NCI-H2081 treated with DMSO at 0.1 percent for 48 hours (cell line): ENCODE measurements around the gene MEF2C.

Source experiments
- DNase-seq: peaks from one replicate; lab custom pipeline; 2025; lab: John Stamatoyannopoulos, UW

Gene MEF2C

DNA sequence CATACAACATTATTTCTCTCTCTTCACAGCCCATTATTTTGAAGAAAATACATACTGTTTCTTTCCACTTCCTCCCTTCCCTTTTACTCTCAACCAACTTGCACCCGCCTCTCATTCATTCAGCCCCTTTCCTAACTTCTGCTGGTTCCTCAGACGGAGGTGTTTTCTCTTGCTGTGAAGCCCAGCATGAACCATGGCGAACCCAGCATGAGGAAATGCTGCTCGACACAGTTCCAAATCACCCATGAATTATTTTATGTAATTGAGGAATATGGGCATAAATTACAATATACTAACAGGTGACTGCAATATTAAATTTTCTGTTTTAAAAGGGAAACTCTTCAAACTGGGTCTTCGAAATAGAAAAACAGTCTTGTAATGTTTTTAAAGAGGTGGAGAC lies 124.8 kb downstream of the MEF2C start:
- no peak for DNase-seq

DNA sequence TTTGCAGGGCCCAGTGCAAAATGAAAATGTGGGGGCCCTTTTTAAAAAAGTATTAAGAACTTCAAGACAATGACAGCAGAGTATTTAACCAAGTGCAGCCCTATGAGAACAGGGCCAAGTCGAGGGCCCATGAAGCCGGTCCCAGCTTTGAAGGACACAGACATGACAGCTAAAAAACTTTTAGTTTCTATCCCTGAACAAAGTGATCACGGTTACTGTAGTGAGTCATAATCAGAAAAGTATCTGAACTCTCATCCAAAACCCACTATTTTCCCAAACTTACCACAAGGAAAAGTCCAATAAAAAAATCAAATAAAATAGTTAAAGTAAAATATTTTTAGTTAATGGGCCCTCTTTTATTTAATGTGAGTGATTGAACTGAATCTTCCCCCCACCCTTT lies 126.0 kb downstream of the MEF2C start:
- DNase-seq: no peak

DNA sequence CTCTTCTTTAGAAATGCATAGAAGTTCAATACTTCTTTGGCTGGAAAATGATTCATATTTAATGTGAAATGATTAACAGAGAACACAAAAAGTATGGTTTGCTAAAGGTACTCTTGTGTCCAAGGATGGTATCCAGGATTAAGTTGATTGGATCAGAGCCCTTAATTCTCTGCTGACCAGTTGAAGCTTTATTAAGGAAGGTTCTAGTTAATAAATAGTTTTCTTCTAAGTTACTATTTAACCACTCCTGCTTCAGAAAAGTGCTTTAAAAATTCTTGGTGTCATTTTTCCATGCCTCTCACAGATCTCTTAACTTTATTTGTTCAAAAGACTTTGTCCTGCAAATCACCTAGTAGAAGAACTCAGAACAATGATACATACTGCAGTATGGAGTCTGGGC lies 134.3 kb downstream of the MEF2C start:
- no peak for DNase-seq

DNA sequence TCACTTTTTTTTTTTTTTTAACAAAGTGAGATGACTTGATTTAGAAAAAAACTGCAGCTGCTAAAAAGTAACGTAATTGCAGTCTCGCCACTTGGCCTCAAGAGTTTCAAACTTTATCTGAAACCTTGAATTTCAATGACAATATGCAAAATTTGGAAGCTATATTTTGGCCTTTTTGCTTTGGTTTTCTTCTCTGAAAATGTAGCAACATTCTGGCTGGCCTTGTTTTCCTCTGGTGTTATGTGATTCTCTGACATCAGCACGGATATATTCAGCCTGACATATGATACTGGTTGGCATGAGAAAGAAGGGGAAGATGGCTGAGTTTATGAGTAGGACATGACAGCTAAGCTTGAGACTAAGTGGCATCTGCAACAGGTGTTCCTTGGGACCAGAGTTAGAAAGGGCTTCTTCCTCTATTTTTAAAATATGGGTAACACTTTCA lies 136.5 kb downstream of the MEF2C start:
- DNase-seq: no peak

DNA sequence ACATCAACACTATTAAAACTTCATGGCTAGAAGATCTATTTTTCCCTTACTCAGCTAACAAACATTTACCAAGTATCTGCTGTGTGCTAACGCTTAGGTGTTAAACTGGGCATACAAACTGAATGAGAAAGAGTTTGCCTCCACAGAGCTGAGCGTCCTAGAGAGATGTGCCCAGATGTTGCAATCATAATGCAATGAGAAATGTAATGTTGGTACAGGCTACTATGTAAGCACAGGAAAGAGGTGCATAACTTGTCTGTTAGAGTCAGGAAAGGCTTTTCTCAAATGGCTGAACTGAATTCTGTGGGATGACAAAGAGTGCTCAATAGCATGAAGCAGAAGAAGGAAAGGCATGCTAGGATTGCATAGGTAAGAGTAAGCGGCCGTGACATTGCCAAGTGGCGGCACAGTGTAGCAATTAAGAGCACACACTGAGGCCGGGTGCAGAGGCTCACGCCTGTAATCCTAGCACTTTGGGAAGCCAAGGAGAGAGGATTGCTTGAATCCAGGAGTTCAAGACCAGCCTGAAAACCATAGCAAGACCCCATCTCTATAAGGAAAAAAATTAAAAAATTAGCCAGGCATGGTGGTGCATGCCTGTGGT lies 137.8 kb downstream of the MEF2C start:
- no peak for DNase-seq

DNA sequence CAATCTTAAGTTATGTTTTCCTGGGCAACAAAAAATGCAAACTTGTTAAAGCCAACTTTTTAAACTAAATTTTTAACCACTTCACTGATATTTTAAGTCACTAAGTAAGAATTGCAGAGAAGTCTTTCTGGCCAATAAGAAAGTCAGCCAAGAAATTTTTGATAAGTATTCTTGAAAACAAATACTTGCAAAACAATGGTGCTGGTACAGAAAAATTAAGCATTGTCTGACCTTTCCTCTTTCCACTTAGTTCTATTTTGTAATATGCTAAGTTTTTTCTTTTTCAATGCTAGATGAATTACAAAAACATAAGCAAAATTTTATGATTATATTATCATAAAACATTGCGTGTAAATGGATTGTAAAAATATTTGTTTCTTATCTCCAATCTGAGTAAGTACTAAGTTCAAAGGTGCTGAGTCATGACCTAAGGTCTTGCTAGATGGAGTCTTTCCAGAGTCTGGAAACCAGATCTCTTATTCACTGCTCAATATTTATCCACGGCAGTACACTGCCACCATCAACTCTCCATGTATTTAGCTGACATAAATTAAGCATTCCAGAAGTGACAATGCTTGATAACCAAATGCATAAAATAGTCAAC lies 139.7 kb downstream of the MEF2C start:
- DNase-seq: no peak

DNA sequence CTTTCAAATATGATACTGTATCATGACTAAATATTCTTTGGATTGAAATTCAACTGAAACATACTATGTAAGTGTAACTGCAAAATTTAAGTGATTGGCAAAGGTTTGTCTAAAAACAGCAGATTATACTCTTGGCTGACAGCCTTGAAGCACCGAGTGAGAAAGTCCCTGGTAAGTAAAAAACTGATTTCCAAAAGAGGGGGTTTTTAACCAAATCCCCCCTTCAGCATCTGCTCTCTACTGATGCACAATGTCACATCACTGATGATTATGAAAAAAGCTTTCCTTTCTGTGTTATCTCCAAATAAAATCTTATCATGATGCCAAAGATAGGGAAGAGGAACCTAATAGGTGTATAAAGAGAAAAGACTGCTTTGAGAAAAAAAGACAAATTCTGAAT lies 141.0 kb downstream of the MEF2C start:
- no peak for DNase-seq

DNA sequence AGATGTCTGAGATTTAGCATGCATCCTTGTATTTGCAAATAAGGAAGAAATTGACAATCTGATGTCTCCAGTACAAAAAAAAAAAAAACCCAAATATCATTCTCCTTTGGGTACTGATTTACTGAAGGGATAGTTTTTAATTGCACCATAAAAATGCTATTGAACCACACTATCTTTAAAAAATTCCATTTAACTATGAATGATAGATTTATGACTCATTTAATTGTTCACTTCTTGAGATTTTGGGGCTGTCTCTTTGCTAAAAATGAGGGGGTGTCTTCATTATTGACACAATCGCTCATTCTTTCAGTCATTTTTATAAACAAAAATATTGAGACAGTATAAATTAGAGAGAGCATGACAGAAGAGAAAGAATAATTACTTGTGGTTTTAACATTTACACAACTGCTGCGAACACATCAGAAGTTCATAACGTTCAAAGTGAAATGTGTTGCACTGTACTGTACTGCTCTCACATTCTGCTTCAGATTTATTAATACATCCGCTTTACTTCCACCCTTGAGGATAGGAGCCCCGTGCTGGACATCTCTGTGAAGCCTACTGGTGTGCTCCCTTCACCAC lies 142.3 kb downstream of the MEF2C start:
- no peak for DNase-seq

DNA sequence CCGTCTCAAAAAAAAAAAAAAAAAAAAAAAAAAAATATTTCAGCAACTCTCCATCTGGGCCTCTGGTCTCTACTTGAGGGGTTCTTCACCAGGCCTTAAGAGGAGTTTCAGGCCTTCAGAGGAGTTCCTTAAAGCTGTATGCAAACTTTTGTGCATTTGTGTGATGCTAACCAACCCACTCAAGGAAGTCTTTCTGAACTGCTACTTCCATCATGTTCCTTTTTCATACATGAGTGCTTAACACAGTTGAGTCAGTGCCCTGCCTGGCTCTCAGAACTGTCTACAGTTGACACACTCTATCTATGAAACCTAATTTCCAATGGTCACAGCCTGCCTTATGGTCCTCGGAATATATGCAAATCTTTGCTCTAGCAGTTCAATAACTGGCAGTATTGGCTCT lies 146.5 kb downstream of the MEF2C start:
- no peak for DNase-seq

DNA sequence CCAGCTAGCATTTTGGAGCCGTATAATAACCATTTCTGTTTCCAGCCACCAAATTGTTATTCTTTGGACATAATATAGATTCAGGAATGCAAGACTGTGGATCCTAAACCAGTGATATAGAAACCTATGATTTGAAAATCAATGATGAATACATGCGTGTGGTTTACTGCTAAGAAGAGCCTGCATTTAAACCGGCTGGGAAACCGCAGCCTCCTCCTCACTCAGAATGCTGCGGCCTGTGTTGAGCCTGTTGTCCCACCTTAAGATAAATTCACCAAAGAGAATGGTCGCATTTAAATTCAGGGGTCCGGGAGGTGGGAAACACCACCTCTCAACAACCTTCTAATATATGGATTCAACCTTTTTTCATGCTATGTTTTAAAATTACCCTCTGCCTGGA lies 148.0 kb downstream of the MEF2C start:
- no peak for DNase-seq

DNA sequence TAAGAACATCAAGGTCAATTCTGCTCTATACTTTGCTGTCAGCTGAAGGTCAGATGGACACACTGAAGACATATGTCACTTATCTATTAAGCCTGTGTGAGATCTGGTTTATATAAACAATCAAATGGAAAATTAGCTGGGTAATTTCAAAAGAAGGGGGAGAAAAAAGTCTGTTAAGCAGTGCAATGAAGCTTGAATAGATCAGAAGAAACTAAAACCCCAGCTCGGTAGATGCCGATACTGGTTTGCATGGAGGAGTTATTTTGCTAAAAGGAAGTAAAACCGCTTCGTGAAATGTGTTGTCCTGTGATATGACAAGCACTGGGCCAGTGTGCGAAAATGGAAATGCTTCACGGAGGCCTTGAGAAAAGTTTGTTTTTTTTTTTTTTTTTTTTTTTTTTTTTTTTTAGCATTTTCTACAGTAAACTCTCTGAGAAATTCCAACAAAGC lies 148.8 kb downstream of the MEF2C start:
- no peak for DNase-seq

DNA sequence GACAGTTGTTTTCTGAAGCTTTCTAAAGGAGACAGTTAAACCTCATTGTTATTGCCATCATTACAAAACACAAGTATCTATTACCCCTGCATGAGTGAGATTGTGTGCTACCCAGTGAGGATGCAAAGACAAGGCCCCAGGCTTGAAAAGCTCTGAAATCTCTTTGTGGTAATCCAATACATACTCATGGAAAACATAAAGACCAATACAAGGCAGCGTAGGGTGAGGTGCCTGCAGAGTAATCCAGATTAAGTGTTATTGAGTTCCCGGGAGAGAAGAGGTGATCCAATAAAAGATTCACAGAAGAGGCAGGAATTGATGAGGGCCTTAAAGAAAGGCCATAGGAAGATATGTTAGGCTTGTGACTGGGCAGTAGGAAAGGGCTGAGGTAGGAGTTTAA lies 150.1 kb downstream of the MEF2C start:
- DNase-seq: no peak

DNA sequence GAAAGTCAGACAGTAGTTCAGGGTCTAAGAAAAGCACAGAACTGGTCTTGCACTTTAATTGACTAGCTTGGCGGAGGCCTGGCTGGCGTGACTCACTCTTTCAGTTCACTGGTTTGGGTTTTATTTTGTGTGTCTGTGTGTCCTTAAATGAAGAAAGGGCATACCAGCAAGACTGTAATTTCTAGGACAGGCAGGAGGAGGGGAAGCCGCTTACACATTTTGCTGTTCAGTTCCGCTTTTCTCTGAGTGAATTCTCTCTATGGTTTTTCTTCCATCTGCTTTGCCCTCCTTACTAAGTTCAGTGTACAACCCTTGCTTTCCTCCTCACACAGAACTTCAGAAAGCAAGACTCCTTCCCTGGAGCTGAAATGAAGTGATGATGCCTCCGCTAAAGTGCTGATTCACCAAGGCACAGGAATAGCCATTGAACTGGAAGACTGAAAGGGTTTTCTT lies 150.8 kb downstream of the MEF2C start:
- DNase-seq: no peak

DNA sequence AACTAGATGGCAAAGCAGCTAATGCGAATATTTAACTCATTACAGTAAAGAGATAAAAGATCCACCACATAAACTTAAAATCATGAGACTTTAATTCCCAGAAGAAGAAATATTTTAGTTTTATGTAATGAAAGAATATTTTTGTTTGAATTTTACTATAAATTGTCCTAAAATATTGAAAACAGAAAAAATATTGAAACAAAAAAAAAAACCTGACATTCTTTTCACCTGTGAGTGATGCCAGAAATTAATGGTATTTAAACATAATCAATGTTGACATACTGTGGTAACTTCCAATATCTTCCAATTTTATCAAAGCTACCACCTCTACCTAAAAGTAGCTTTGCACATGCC lies 153.2 kb downstream of the MEF2C start:
- DNase-seq: no peak

DNA sequence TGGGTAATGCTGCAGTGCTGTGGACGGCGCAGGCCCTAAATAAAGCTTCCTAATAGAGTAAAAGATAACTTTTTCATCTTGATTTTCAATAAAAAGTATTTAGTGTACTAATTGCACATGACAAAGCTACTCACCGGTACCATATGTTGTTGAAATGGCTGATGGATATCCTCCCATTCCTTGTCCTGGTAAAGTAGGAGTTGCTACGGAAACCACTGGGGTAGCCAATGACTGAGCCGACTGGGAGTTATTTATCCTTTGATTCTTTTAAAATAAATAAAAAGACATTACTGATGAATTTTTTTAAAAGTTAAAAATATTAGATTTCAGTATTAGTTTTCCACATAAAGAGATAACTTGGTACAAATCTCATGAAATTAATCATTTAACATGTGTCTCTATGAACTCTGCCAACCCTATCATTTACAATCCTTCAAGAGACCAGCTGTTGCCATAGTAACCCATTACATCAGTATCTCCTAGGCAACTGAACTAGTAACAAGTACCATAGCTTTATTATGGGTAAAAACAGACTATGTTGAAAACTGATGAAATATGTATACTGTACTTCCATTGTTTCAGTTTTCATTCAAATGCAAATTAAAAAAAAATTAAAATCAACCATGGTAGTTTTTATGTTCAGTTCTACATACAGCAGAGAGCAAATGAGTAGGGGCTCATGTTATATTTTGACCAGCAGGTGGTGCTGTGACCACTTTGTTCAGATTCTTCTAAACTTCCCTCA lies 153.7 kb downstream of the MEF2C start:
- no peak for DNase-seq

DNA sequence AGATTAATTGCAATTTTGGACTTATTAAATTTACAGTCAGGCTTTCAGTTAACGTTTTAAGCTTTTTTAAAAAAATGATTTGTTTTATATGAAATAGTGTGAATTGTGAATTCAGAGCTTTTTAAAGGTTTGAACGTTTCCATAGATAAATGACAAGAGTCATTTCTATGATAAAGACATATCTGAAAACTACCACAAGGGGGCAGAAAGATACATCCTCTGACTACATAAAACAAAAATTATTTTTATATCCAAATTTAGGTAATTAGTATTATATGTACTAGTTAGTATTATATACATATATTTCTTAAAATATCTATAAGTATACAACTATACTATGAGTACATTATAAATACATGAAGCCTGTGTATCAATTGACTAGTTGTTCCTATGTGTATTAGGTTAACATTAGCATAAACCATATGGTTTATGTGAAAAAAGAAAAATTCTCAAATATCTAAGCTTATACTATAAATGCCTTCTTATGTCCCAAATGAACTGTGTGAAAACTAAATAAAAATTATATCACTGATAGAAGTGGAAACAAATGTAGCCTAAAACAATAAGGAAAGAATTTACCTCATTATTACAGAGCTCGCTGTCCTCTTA lies 155.2 kb downstream of the MEF2C start:
- no peak for DNase-seq

DNA sequence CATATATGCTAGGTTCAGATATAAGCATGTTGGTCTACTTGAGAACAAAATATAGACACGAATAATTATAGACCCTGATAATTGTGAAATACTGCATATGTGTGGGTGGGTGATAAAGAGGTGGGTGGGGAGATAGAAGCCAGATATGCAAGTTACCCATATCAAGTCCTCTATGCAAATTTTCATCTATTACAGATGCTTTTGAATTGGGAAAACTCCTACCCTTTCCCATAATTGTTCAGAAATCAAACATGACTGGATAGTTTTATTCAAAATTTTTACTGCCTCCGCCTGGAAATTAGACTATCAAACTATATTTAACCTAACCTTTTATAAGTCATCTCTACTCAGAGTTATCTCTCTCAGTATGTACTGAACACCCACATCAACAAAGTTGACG lies 157.5 kb downstream of the MEF2C start:
- no peak for DNase-seq

DNA sequence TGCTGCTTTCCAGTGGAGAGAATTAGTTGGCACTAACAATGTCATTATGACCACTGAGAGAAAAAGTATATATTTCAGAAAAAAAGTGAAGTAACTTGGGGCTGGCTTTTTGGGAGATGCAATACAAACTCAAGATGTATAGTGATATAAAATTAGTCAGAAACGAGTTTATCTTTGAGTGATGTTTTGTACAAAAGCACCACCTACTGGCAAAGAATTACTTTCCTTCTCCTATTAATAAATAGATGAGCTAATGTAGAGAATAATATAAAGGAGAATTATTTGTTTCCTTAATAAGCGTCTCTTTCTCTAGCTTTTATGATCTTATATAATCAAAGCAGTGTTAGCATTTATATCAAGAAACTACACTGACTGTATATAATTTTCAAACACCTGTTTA lies 158.8 kb downstream of the MEF2C start:
- no peak for DNase-seq

DNA sequence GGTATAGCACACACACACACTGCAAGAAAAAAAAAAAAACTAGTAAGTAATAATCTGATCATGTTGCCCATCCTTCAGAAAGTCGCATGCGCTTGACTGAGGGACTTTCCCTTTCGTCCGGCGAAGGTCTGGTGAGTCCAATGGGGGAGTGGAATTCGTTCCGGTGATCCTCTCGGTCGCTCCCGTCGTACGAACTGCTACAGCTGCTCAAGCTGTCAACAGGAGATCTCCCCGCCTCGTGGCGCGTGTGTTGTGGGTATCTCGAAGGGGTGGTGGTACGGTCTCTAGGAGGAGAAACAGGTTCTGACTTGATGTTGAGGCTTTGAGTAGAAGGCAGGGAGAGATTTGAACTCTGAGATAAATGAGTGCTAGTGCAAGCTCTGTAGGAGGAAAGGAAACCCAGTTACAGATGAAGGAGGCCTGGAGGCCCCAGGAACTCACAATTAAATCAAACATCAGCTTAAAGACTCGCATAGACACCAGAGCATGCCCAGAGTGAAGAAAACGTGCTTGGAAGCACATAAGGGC lies 160.4 kb downstream of the MEF2C start:
- DNase-seq: no peak

DNA sequence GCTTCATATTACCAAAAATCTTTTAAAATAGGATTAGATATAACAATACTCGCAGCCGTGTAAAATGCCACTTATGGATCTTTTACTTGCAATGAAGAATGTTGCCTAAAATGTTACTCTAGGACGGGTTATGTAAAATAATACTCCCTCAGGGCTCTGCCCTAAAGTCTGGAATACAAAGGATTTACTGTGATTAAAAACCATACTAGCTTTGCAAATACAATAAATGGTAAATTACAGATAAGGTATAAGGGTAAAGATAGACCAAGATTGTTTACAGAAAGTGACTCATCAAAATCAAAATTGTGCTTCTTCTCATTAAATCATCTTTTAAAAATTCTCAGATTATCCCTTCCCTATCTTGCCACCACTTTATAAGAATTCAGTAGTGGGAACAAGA lies 163.6 kb downstream of the MEF2C start:
- no peak for DNase-seq

DNA sequence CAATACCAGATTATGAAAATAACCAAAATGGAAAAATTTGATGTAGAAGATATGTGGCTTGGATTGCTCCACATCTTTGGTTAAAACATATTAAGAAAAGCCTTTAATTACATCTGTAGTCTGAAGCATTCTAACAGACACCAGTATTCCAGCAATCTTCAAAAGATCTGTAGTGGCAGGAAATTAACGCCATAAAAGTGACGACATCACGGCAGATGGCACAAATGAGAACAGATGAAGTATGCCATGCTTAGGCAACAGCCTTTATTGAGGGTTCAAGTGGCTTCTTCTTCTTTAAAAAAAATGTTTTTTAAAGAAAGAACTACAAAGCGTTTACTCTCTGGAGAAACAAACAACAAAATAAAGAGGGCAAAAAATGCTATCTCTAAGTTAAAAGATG lies 164.2 kb downstream of the MEF2C start:
- no peak for DNase-seq

DNA sequence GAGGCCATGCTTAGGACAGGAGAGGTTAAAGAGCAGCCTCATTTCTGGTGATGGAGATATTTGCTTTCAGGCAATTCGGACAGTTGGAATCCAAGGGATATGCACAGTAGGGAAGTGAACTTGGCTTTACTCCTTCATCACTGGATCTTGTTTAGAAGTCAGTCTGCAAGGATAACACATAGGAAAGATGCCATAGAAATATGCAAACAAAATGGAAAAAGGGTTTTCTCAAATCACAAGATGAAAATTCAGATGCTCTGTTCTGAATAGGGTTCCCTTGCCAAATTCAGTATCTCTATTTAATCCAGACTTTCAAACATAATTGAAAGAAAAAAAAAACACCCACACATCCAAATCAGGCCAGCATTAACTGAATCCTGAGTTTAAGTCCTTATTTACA lies 166.9 kb downstream of the MEF2C start:
- DNase-seq: no peak

DNA sequence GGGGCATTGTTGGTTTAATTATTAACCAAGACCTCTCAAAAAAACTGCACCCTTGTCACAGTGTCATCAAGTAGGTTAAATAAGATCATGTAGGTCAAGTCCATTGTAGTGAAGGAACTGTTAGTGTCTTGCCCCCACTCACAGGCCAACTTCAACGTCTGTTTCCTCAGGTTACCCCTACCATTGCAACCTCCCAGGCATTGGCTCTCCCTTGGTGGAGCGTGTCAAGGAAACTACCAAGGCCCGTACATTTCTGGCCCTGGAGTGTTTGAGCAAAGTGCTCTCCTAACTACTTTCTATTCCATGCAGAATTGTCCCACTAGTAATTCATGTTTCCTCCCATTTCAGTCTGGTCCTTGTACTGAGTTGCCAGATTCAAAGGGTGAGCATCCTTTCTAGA lies 167.5 kb downstream of the MEF2C start:
- DNase-seq: no peak
